Measurements from ENCODE around the gene MYLK. TPM values are rescaled to one million over a fixed set of nuclear protein-coding genes. Genes with fewer than 3 reads are reported as not detected.
A peak's percentile ranks its signal among the peaks of the same experiment; 100 is the strongest.
"Not testable (repeated sequence)": the region's sequence is repeated elsewhere in the genome, so short reads cannot be mapped to it uniquely, and the experiment has no call there.

MYLK gene
- total RNA-seq, 1 donor from 2014 or later, result 9.5 TPM

GRCh38 chr3:123626881-123627280 is 257.3 kb downstream of the MYLK start:
- intact Hi-C loops (cut with micrococcal nuclease), result no loop called here
- ATAC-seq (no peak), DNase-seq (no peak)

GRCh38 chr3:123624302-123624701 is 259.8 kb downstream of the MYLK start:
- no peak for ATAC-seq
- intact Hi-C loops (cut with micrococcal nuclease), result no loop called here
- DNase-seq, result no peak

GRCh38 chr3:123623346-123623880 is 260.7 kb downstream of the MYLK start:
- intact Hi-C loops (cut with micrococcal nuclease), result no loop called here
- no peak for ATAC-seq
- DNase-seq, result no peak

- intact Hi-C loops (cut with micrococcal nuclease), result no loop called here
- ATAC-seq (no peak), DNase-seq (no peak)
These were observed 261.4 kb downstream of the MYLK start for GRCh38 chr3:123622766-123623165.

- intact Hi-C loops (cut with micrococcal nuclease), result no loop called here
- ATAC-seq, result no peak
These were observed 262.3 kb downstream of the MYLK start for GRCh38 chr3:123621850-123622189.

GRCh38 chr3:123621186-123621849 is 262.8 kb downstream of the MYLK start:
- intact Hi-C loops (cut with micrococcal nuclease), result no loop called here
- ATAC-seq (no peak), DNase-seq (no peak)

More at GRCh38 chr3:123621850-123622189, 262.3 kb downstream of the MYLK start:
- no peak for DNase-seq

- DNase-seq (no peak), ATAC-seq (no peak)
- intact Hi-C loops (cut with micrococcal nuclease), result no loop called here
These were observed 263.8 kb downstream of the MYLK start for GRCh38 chr3:123620343-123620742.

- ATAC-seq, result peak; percentile 83
- intact Hi-C loops (cut with micrococcal nuclease), result no loop called here
- DNase-seq, result peak; percentile 68
These were observed 265.2 kb downstream of the MYLK start for GRCh38 chr3:123618768-123619484.

GRCh38 chr3:123618076-123618708 is 265.9 kb downstream of the MYLK start:
- DNase-seq (no peak), ATAC-seq (peak; percentile 48)
- intact Hi-C loops (cut with micrococcal nuclease), result no loop called here

- ATAC-seq (no peak), DNase-seq (no peak)
- intact Hi-C loops (cut with micrococcal nuclease), result no loop called here
These were observed 267.5 kb downstream of the MYLK start for GRCh38 chr3:123616593-123616992.

GRCh38 chr3:123613543-123613942 is 270.6 kb downstream of the MYLK start:
- ATAC-seq (no peak), DNase-seq (no peak)
- intact Hi-C loops (cut with micrococcal nuclease), result no loop called here

- intact Hi-C loops (cut with micrococcal nuclease); ATAC-seq; DNase-seq: not testable (repeated sequence)
These were observed 272.5 kb downstream of the MYLK start for GRCh38 chr3:123611674-123612073.

- intact Hi-C loops (cut with micrococcal nuclease), result no loop called here
- DNase-seq (no peak), ATAC-seq (no peak)
These were observed 273.1 kb downstream of the MYLK start for GRCh38 chr3:123611082-123611481.

- DNase-seq (no peak), ATAC-seq (no peak)
- intact Hi-C loops (cut with micrococcal nuclease), result no loop called here
These were observed 273.8 kb downstream of the MYLK start for GRCh38 chr3:123610331-123610730.

GRCh38 chr3:123609063-123609462 is 275.1 kb downstream of the MYLK start:
- no peak for DNase-seq
- intact Hi-C loops (cut with micrococcal nuclease), result no loop called here
- peak; percentile 40 for ATAC-seq

GRCh38 chr3:123608263-123608937 is 275.7 kb downstream of the MYLK start:
- no peak for ATAC-seq
- intact Hi-C loops (cut with micrococcal nuclease), result no loop called here
- no peak for DNase-seq

GRCh38 chr3:123606527-123606926 is 277.6 kb downstream of the MYLK start:
- intact Hi-C loops (cut with micrococcal nuclease), result no loop called here
- no peak for ATAC-seq
- DNase-seq, result no peak

GRCh38 chr3:123605789-123606234 is 278.3 kb downstream of the MYLK start:
- intact Hi-C loops (cut with micrococcal nuclease), result no loop called here
- no peak for ATAC-seq
- no peak for DNase-seq

- intact Hi-C loops (cut with micrococcal nuclease); DNase-seq; ATAC-seq: not testable (repeated sequence)
These were observed 281.0 kb downstream of the MYLK start for GRCh38 chr3:123603153-123603552.

- intact Hi-C loops (cut with micrococcal nuclease), result no loop called here
- ATAC-seq (no peak), DNase-seq (no peak)
These were observed 281.8 kb downstream of the MYLK start for GRCh38 chr3:123602325-123602724.

Measured in left ventricle myocardium superior (tissue), 1 donor.